WTC11 (cell line): ENCODE results near the gene UPF2.

ENCODE experiments used
- ATF3 ChIP-seq: sonication (generic); formaldehyde crosslinking; conservative IDR thresholded peaks from 2 replicates; pipeline ENCODE4 v1.8.1; 2022; ENCODE audit warnings: mild to moderate bottlenecking, missing genetic modification reagents
- CREB1 ChIP-seq: sonication (generic); formaldehyde crosslinking; IDR thresholded peaks from 2 replicates; pipeline ENCODE4 v1.8.0; 2023; ENCODE audit warnings: mild to moderate bottlenecking, missing genetic modification reagents
- FOXP1 ChIP-seq: sonication (generic); formaldehyde crosslinking; IDR thresholded peaks from 2 replicates; pipeline ENCODE4 v1.8.0; 2022; ENCODE audit warnings: missing genetic modification reagents, mild to moderate bottlenecking, moderate library complexity, borderline replicate concordance
- SP1 ChIP-seq: sonication (generic); formaldehyde crosslinking; conservative IDR thresholded peaks from 2 replicates; pipeline ENCODE4 v1.8.1; 2022; ENCODE audit warnings: missing genetic modification reagents
- ZNF121 ChIP-seq: sonication (generic); formaldehyde crosslinking; IDR thresholded peaks from 2 replicates; pipeline ENCODE4 v1.8.0; 2023; ENCODE audit warnings: missing genetic modification reagents

GRCh38 chr10:12081879-12082557 is 39.4 kb upstream of the UPF2 start:
- TF ChIP-seq FOXP1 (no peak), ZNF121 (CRISPR knock-in tag) (peak; percentile 83; the same call in 1 of the 2 replicates), ATF3 (CRISPR knock-in tag) (no peak), SP1 (CRISPR knock-in tag) (no peak), CREB1 (CRISPR knock-in tag) (no peak)
